ENCODE results near the gene CBY2.
"Not testable (repeated sequence)": the region's sequence is repeated elsewhere in the genome, so short reads cannot be mapped to it uniquely, and the experiment has no call there.

CBY2 gene

DNA sequence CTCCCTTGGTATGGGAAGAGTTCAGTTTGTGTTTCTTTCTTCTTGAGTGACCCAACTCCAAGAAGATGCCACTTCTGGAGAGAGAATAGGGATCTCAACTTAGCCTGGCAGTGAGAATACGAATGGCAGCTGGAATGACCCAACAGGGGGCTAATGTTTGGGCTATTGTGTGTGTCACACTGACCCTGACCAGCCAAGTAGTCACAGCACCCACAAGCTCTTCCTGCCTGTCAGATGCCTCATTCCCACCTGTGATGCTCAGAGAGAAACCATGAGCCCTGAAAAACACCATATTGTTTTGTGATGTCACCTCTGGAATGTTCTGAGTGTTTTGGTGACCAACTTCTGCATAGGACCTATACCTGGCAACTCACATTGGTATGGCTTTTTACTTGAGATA lies at the start of gene CBY2:
CBY2 (plus strand) TSS at position 233 of the 400 bp plus-strand sequence; CDS start at position 304, 71 bp downstream.
- no peak for DNase-seq (ENCODE audit: low read depth)

GRCh38 chr13:45654633-45655349 lies 47.3 kb upstream of the CBY2 start:
- DNase-seq (ENCODE audit: low read depth) = no peak

GRCh38 chr13:45658586-45659235 lies 43.4 kb upstream of the CBY2 start:
- no peak for DNase-seq (ENCODE audit: low read depth)

DNA sequence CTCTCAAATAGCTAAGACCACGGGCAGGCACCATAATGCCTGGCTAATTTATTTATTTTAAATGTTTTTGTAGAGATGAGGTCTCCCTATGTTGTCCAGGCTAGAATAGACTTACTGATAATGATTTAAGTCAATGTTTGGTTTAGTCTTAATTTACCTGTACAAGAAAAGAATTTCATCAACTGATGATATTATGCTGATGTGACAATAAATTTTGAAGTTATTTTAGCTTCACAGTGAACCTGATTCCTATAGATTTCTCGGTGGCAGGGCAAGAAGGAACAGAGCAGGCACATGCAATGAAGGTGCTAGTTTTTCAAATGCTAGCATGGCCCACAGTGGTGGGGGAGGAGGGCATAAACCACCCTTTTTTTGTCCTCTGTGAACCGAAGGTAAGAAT lies 42.6 kb upstream of the CBY2 start:
- DNase-seq (ENCODE audit: low read depth) = no peak

GRCh38 chr13:45660458-45660857 lies 41.7 kb upstream of the CBY2 start:
- not testable (repeated sequence) for DNase-seq (ENCODE audit: low read depth)

- DNase-seq (ENCODE audit: low read depth) = no peak
Observed at GRCh38 chr13:45662162-45662561, 40.0 kb upstream of the CBY2 start.

GRCh38 chr13:45662903-45663302 lies 39.2 kb upstream of the CBY2 start:
- DNase-seq (ENCODE audit: low read depth) = not testable (repeated sequence)

GRCh38 chr13:45669626-45670025 lies 32.5 kb upstream of the CBY2 start:
- DNase-seq (ENCODE audit: low read depth) = not testable (repeated sequence)

DNA sequence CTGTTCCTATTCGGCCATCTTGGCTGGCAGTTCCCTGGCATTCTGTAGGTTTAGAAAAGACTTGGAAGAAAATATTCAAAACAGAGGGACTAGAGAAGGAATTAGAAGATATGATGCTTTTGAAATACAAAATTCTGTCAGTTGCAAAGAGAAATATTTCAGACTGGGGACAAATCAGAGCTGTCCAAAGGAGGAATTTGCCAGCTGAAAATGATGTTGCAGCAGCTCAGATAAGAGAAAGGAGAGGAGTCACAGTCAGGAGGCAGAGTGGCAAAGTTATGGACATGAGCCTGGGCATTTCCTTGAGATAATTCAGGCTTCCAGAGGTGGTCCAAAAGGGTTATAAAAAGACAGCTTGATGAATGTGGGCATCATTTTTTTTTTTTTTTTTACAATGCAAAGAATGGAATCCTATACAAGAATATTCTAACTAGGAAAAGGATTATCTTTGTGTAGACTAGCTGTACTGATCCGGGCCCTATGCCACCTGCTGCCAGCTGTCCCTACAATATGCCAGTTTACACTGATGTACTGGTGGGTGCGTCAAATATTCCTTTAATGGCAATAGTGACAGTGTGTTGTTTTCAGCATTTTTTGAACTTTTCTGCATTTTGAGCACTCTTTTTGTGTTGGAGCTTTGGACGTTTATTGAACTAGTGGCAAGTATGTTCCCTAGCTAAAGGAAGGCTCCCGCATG lies 31.8 kb upstream of the CBY2 start:
- no peak for DNase-seq (ENCODE audit: low read depth)

DNA sequence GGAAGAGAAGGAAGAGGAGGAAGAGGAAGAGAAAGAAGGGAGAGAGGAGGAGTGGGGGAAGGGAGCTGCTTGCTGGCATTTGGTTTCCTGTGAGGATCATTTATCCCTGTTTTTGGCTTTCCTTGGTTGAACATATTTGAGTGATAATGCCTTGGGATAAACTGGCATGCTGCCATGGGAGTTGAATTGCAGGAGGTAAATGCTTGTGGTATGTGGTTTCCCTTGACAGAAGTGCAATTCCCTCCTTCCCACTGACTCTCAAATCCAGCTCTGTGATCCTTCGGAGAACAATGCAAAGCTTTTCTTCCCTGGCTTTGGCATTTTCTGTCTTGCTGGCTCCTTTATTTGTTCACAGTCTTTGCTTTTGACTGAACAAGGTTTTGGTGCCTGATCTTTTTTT lies 27.2 kb upstream of the CBY2 start:
- DNase-seq (ENCODE audit: low read depth) = no peak

GRCh38 chr13:45678282-45678681 lies 23.8 kb upstream of the CBY2 start:
- no peak for DNase-seq (ENCODE audit: low read depth)

GRCh38 chr13:45681113-45681512 lies 21.0 kb upstream of the CBY2 start:
- no peak for DNase-seq (ENCODE audit: low read depth)

DNA sequence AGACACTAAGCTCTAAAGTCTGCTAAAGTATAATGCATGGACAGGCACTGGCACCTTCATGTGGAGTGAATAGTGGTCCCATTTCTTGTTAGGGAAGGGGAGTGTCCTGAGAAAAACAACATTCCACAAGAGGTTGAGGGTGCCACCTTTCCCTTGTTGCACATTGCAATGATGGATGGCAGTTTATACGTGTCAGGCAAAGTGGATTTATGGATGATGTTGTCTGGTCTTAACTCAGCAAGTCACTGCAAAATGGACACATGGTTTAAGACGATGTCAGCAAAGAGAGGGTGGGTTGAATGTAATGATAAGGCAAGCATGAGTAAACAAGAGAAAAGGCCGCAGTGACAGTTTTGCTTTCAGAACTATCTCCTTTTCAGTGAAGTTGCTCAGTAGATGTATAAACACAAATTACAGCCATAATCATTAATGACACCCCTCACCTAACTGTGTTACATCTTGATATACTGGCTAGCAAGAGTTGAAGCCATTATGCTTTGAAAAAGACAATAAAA lies 19.6 kb upstream of the CBY2 start:
- no peak for DNase-seq (ENCODE audit: low read depth)

DNA sequence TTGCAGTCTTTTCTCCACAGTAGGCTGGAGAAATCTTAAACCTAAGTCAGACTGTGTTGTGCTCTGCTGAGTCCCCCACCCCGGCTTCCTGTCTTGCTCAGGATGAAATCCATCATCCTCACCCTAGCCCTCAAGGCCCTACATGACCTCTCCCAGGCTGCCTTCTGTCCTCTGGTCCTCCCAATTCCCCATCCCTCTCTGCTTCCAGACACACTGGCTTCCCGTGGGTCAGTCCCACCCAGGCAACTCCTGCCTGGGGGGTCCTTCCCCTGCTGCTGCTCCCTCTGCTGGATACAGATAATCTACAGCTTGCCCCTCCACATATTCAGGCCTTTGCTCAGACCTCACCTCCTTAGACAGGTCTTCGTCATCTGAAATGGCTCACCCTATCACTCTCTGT lies 18.4 kb upstream of the CBY2 start:
- no peak for DNase-seq (ENCODE audit: low read depth)

GRCh38 chr13:45688577-45688976 lies 13.5 kb upstream of the CBY2 start:
- DNase-seq (ENCODE audit: low read depth) = no peak

DNA sequence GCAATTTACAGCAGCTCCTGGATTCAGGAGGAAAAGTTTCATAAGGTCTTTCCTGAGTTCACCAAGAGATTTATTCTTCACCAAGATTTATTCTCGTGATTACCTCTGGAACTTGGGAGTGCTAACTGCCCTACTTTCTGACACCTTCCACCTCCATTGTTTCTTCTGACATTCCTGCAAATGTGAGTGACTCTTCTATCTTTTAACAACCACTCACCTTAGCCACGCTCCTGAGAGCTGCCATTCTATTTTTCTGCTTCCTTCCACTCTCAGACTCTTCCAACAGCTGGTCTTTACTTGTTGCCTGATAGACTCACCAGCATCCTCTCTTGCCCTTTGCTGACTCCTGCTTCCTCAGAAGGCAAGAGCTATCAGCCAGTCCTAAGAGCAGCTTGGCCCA lies 11.5 kb upstream of the CBY2 start:
- DNase-seq (ENCODE audit: low read depth) = no peak

DNA sequence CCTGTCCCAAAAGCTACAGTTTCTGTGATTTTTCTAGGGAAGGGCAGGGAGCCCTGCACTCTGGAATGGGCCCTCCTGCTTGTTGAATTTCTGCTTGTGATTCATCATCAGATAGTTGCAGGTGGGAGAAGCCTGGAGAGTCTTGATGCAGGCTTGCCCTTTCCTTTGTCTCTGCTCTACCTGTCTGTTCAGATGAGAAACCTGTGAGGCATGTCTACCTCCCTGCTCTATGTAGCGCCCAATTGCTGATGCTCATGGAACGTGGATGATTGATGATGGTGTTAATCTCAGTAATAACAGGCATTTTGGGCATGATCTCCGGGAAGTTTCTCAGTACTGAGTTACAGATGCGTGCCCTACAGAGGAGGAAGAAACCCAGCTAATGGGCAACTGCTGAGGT lies 10.9 kb upstream of the CBY2 start:
- DNase-seq (ENCODE audit: low read depth) = no peak

- DNase-seq (ENCODE audit: low read depth) = no peak
Observed at GRCh38 chr13:45691667-45692066, 10.5 kb upstream of the CBY2 start.

DNA sequence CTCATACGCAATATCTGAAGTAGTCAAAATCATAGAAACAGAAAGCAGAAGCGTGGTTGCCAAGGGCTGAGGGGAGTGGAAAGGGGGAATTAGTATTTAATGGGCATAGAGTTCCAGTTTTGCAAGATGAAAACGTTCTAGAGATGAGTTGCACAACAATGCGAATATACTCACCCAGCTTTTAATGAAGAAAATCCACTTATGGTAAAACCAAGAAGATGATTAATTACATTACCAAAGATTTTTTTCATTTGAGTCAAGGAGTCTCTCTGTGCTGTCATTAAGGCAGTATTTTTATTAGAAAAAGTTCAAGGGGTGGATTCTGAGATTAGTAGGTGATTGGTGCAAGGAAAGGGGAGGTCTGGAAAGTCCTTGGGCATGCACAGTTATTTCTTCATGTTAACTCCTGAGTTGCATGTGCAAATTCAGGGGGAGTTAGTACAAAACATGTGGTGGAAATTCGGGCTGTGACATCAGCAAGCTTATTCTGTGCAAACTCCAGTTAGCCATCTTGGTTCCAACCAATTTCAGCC lies 6.9 kb upstream of the CBY2 start:
- no peak for DNase-seq (ENCODE audit: low read depth)

- DNase-seq (ENCODE audit: low read depth) = no peak
Observed at GRCh38 chr13:45696610-45697226, 5.4 kb upstream of the CBY2 start.

DNA sequence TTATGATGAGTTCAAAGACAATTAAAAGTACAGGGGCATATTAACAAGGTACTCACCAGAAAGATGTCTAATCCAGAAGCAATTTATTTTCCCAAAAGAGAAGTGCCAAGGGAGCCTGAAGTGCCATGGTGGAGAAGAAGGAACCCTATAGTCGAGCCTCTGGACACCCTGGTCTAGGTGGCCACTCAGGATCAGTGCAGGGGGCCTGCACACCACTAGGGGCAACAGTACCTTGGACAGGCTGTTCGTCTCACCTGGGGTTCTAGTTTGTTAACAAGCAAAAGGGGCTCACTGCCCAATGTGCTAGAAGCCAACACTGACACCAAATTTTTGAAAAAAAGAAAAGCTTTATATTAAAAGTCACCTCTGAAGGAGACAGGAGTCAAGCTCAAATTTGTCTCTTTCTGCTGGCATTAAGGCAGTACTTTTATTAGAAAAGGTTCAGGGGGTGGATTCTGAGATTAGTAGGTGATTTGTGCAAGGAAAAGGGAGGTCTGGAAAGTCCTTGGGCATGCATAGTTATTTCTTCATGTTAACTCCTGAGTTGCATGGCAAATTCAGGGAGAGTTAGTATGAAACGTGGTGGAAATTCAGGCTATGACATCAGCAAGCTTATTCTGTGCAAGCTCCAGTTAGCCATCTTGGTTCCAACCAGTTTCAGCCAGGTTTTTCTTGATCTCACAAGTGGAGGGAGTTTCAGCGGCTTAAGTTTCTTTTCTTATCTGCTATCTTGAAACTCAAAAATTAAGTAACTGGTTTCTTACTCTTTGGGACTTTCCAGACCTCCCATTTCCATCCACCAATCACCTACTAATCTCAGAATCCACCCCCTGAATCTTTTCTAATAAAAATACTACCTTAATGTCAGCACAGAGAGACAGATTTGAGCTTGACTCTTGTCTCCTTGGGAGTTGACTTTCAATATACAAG lies 884 bp upstream of the CBY2 start:
- no peak for DNase-seq (ENCODE audit: low read depth)
